Psoas muscle (tissue), 8 donors: Measurements from ENCODE around the gene ADAMTSL3. TPM values are rescaled to one million over a fixed set of nuclear protein-coding genes. Genes with fewer than 3 reads are reported as not detected.
A peak's percentile ranks its signal among the peaks of the same experiment; 100 is the strongest.

ENCODE experiments used
- ATAC-seq, 4 donors: fragments of 200-7000 bp; cut with Tn5 transposase; one replicate each; pipeline ENCODE4 v1.9.1; 2020; ENCODE audit warnings: moderate library complexity in 3 of 4, mild to moderate bottlenecking in 2 of 4
- DNase-seq, 2 donors: peaks; one replicate each; pipeline ENCODE4 v3.0.0-alpha.2; 2020
- H3K27ac ChIP-seq: fragments of 200-600 bp; one replicate; pipeline ENCODE4 v1.8.0; 2022
- H3K27me3 ChIP-seq, 3 donors: fragments of 200-600 bp in 1 of 3; one replicate each; pipeline versions ENCODE4 v1.6.1 to v1.8.0; 2013 to 2022; ENCODE audit warnings: low read length in 2 of 3, mild to moderate bottlenecking in 2 of 3, moderate library complexity in 1 of 3; ENCODE audit not compliant: insufficient read depth in 3 of 3
- H3K36me3 ChIP-seq, 2 donors: fragments of 200-600 bp in 1 of 2; one replicate each; pipeline versions ENCODE4 v1.6.1 to v1.8.0; 2013 to 2022; ENCODE audit warnings: low read depth in 1 of 2, mild to moderate bottlenecking in 1 of 2, moderate library complexity in 1 of 2; ENCODE audit not compliant: insufficient read depth in 1 of 2
- H3K4me1 ChIP-seq: fragments of 200-600 bp; one replicate; pipeline ENCODE4 v1.8.0; 2022
- H3K4me3 ChIP-seq: fragments of 200-600 bp; one replicate; pipeline ENCODE4 v1.8.0; 2022; ENCODE audit warnings: mild to moderate bottlenecking
- H3K9me3 ChIP-seq: fragments of 200-600 bp; one replicate; pipeline ENCODE4 v1.8.0; 2022
- CTCF ChIP-seq: fragments of 200-600 bp; IDR thresholded peaks from one replicate; pipeline ENCODE4 v1.8.0; 2022; ENCODE audit warnings: antibody characterized with exemption
- WGBS, 3 donors: extraction: QIAGEN DNeasy Blood & Tissue Kit; methylation state at CpG; one replicate each; pipeline versions ENCODE4 v1.1.6 to v1.1.7; 2013; 5-methylcytosine and 5-hydroxymethylcytosine counted together
- intact Hi-C, 2 donors: fragments of 100-400 bp; cut with DNase I; formaldehyde crosslinking; loops; one replicate each; pipeline versions ENCODE4 v1.11.0 to v1.14.2; 2022
- polyA plus RNA-seq, 3 donors: library from polyadenylated mRNA; stranded (reverse); fragments of 200-250 nt; gene quantifications; one replicate each; pipeline ENCODE4 v1.2.3, GENCODE V29; 2013
- total RNA-seq, 4 donors: library from RNA; stranded (reverse); fragmentation: NEBNext Ultra II Directional in 2 of 4; extraction: Animal tissue kit (Norgen Biotek cat#: 25700) in 2 of 4; gene quantifications; one replicate each; pipeline versions ENCODE4 v1.2.1 to v1.2.4, GENCODE V29; 2021 to 2023
- donor health status: healthy with polysubstance abuse.
- donor health status: DM: no; HTN: no; CAD: no; lungs with moderate emphysema.
- donor health status: Bipolar disorder and iron deficiency.
- donor health status: healthy.
- donor health status: DM: yes; HTN: yes; CAD: no.
- donor health status: DM: no; HTN: no; CAD: no.
- donor health status: DM: no; HTN: no; CAD: no.
- donor health status: DM: yes; HTN: yes; CAD: no.

The ADAMTSL3 gene
- total and polyA plus RNA-seq, 7 donors = 0.35 to 12.8 (median 2.1) TPM

- intact Hi-C loops = no loop called here
- H3K27me3 ChIP-seq = no peaks in the 10 kb centered on the region
- no peak for DNase-seq
- H3K9me3 ChIP-seq = peaks cover 5% of the 10 kb centered on the region
- H3K4me3 ChIP-seq = no peak overlapping the region
- no peak for ATAC-seq
- no peak overlapping the region for H3K27ac ChIP-seq
- WGBS, 3 donors = 73 to 88% (median 83%) methylated on average over 1 of the region's 1 CpG
- no peaks in the 10 kb centered on the region for H3K4me1 ChIP-seq
- H3K36me3 ChIP-seq = no peaks in the 10 kb centered on the region
- no peak for TF ChIP-seq CTCF
Measured at GRCh38 chr15:83670672-83671229, 16.8 kb downstream of the ADAMTSL3 start.

GRCh38 chr15:83671603-83672002, 17.7 kb downstream of the ADAMTSL3 start:
- intact Hi-C loops = no loop called here
- DNase-seq = no peak
- 68 to 78% (median 71%) methylated on average over 2 of the region's 2 CpGs for WGBS, 3 donors
- no peaks in the 10 kb centered on the region for H3K4me1 ChIP-seq
- no peak for ATAC-seq
- TF ChIP-seq CTCF = no peak
- no peak overlapping the region for H3K4me3 ChIP-seq
- peaks cover 5% of the 10 kb centered on the region for H3K9me3 ChIP-seq
- H3K36me3 ChIP-seq = no peaks in the 10 kb centered on the region
- H3K27ac ChIP-seq = no peak overlapping the region
- H3K27me3 ChIP-seq = no peaks in the 10 kb centered on the region

GRCh38 chr15:83673385-83673784, 19.5 kb downstream of the ADAMTSL3 start:
- H3K36me3 ChIP-seq = no peaks in the 10 kb centered on the region
- WGBS, 3 donors = 59 to 80% (median 77%) methylated on average over 1 of the region's 1 CpG
- no peaks in the 10 kb centered on the region for H3K4me1 ChIP-seq
- ATAC-seq = no peak
- no peaks in the 10 kb centered on the region for H3K27me3 ChIP-seq
- no peak for DNase-seq
- H3K27ac ChIP-seq = no peak overlapping the region
- intact Hi-C loops = no loop called here
- TF ChIP-seq CTCF = no peak
- H3K4me3 ChIP-seq = no peak overlapping the region
- peaks cover 5% of the 10 kb centered on the region for H3K9me3 ChIP-seq

- H3K27me3 ChIP-seq = no peaks in the 10 kb centered on the region
- WGBS, 3 donors = 38 to 48% (median 43%) methylated on average over 3 of the region's 3 CpGs
- no peak overlapping the region for H3K27ac ChIP-seq
- H3K9me3 ChIP-seq = peaks cover 9% of the 10 kb centered on the region
- DNase-seq (no peak), ATAC-seq (no peak)
- H3K36me3 ChIP-seq = no peaks in the 10 kb centered on the region
- intact Hi-C loops = no loop called here
- no peak for TF ChIP-seq CTCF
- no peak overlapping the region for H3K4me3 ChIP-seq
- no peaks in the 10 kb centered on the region for H3K4me1 ChIP-seq
Measured at GRCh38 chr15:83682476-83683088, 28.7 kb downstream of the ADAMTSL3 start.

GRCh38 chr15:83685916-83686332, 32.0 kb downstream of the ADAMTSL3 start:
- ATAC-seq (no peak), DNase-seq (peak in 1 of 2 donors; percentile 22)
- Histone ChIP-seq H3K36me3 (no peaks in the 10 kb centered on the region), H3K4me1 (no peaks in the 10 kb centered on the region), H3K27ac (no peak overlapping the region), H3K9me3 (peaks cover 5% of the 10 kb centered on the region), H3K27me3 (no peaks in the 10 kb centered on the region), H3K4me3 (no peak overlapping the region)
- intact Hi-C loops = no loop called here
- TF ChIP-seq CTCF = no peak
- WGBS, 3 donors = 26 to 70% (median 53%) methylated on average over 9 of the region's 9 CpGs
